ENCODE data around the gene SRGAP2C. TPM values are rescaled to one million over a fixed set of nuclear protein-coding genes. Genes with fewer than 3 reads are reported as not detected.
"Not testable (repeated sequence)": the region's sequence is repeated elsewhere in the genome, so short reads cannot be mapped to it uniquely, and the experiment has no call there.

SRGAP2C gene
- total RNA-seq, 1 donor from 2014 or later: 65.3 TPM

- not testable (repeated sequence) for H3K27ac ChIP-seq (ENCODE audit: low read depth, low read length); FAIRE-seq; H3K79me2 ChIP-seq (ENCODE audit: insufficient read depth, low read length); H4K20me1 ChIP-seq (ENCODE audit: insufficient read depth, low read length); H3K9ac ChIP-seq (ENCODE audit: low read length); H3K27me3 Mint-ChIP-seq (ENCODE audit: low read depth, unreplicated experiment); H3K9me3 ChIP-seq (ENCODE audit: insufficient read depth, low read depth, low read length); H3K4me1 Mint-ChIP-seq (ENCODE audit: low read depth, unreplicated experiment); H3K36me3 Mint-ChIP-seq (ENCODE audit: low read depth, unreplicated experiment); H3K4me2 ChIP-seq (ENCODE audit: low read length); H3K4me3 Mint-ChIP-seq (ENCODE audit: unreplicated experiment); H3K4me3 ChIP-seq (ENCODE audit: insufficient read depth, low read depth, low read length); H3K27ac Mint-ChIP-seq (ENCODE audit: unreplicated experiment); H3K9me3 Mint-ChIP-seq (ENCODE audit: unreplicated experiment); H3K36me3 ChIP-seq (ENCODE audit: insufficient read depth, low read length); H3K4me1 ChIP-seq (ENCODE audit: insufficient read depth, low read length); H2AFZ ChIP-seq (ENCODE audit: low read depth, low read length); H3K27me3 ChIP-seq (ENCODE audit: insufficient read depth, low read length); DNase-seq (ENCODE audit: low read depth)
Observed at GRCh38 chr1:121154811-121155210, 30.0 kb upstream of the SRGAP2C start.

- H3K9me3 ChIP-seq (ENCODE audit: insufficient read depth, low read depth, low read length); H3K27me3 ChIP-seq (ENCODE audit: insufficient read depth, low read length); H2AFZ ChIP-seq (ENCODE audit: low read depth, low read length); H3K4me1 Mint-ChIP-seq (ENCODE audit: low read depth, unreplicated experiment); H3K4me1 ChIP-seq (ENCODE audit: insufficient read depth, low read length); H3K9ac ChIP-seq (ENCODE audit: low read length); H3K27ac ChIP-seq (ENCODE audit: low read depth, low read length); H3K36me3 ChIP-seq (ENCODE audit: insufficient read depth, low read length); H3K4me3 Mint-ChIP-seq (ENCODE audit: unreplicated experiment); H4K20me1 ChIP-seq (ENCODE audit: insufficient read depth, low read length); H3K9me3 Mint-ChIP-seq (ENCODE audit: unreplicated experiment); H3K4me3 ChIP-seq (ENCODE audit: insufficient read depth, low read depth, low read length); H3K4me2 ChIP-seq (ENCODE audit: low read length); H3K36me3 Mint-ChIP-seq (ENCODE audit: low read depth, unreplicated experiment); FAIRE-seq; H3K27me3 Mint-ChIP-seq (ENCODE audit: low read depth, unreplicated experiment); H3K79me2 ChIP-seq (ENCODE audit: insufficient read depth, low read length); H3K27ac Mint-ChIP-seq (ENCODE audit: unreplicated experiment): not testable (repeated sequence)
- peak; percentile 7 for DNase-seq (ENCODE audit: low read depth)
Observed at GRCh38 chr1:121155671-121156358, 29.0 kb upstream of the SRGAP2C start.

DNA sequence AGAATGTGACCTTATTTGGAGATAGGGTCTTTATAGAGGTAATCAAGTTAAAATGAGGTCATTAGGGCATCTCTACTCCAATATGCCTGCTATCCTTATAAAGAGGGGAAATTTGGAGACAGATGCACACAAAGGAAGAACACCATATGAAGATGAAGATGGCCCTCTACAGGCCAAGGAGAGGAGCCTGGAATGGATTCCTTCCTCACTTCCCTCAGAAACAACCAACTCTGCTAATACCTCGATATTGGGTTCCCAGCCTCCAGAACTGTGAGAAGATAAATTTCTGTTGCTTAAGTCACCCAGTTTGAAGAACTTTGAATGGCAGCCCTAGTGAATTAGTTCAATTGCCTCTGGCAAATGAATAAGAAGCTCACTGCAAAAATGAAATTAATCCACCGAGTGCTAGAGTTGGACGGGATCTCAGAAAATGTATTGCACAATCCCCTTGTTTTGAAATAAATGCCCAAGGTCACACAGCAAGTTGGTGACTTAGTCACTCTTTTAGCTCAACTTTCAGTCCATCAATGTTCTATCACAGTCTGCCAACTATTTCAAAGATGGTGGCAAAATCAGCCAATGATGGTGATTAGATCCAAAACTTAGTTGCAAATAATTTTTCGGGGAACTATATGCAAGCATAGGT lies 27.7 kb upstream of the SRGAP2C start:
- H3K79me2 ChIP-seq (ENCODE audit: insufficient read depth, low read length); H3K27ac ChIP-seq (ENCODE audit: low read depth, low read length); H4K20me1 ChIP-seq (ENCODE audit: insufficient read depth, low read length); DNase-seq (ENCODE audit: low read depth); H3K4me2 ChIP-seq (ENCODE audit: low read length); H2AFZ ChIP-seq (ENCODE audit: low read depth, low read length); H3K4me3 ChIP-seq (ENCODE audit: insufficient read depth, low read depth, low read length); H3K4me3 Mint-ChIP-seq (ENCODE audit: unreplicated experiment); H3K36me3 Mint-ChIP-seq (ENCODE audit: low read depth, unreplicated experiment); H3K27me3 Mint-ChIP-seq (ENCODE audit: low read depth, unreplicated experiment); FAIRE-seq; H3K4me1 Mint-ChIP-seq (ENCODE audit: low read depth, unreplicated experiment); H3K27ac Mint-ChIP-seq (ENCODE audit: unreplicated experiment); H3K36me3 ChIP-seq (ENCODE audit: insufficient read depth, low read length); H3K9me3 Mint-ChIP-seq (ENCODE audit: unreplicated experiment); H3K27me3 ChIP-seq (ENCODE audit: insufficient read depth, low read length); H3K9ac ChIP-seq (ENCODE audit: low read length); H3K9me3 ChIP-seq (ENCODE audit: insufficient read depth, low read depth, low read length); H3K4me1 ChIP-seq (ENCODE audit: insufficient read depth, low read length): not testable (repeated sequence)

GRCh38 chr1:121157609-121158008 lies 27.2 kb upstream of the SRGAP2C start:
- not testable (repeated sequence) for H3K27ac ChIP-seq (ENCODE audit: low read depth, low read length); H3K9me3 ChIP-seq (ENCODE audit: insufficient read depth, low read depth, low read length); H3K4me1 Mint-ChIP-seq (ENCODE audit: low read depth, unreplicated experiment); H3K27me3 ChIP-seq (ENCODE audit: insufficient read depth, low read length); FAIRE-seq; H3K9me3 Mint-ChIP-seq (ENCODE audit: unreplicated experiment); H3K4me3 Mint-ChIP-seq (ENCODE audit: unreplicated experiment); H3K36me3 Mint-ChIP-seq (ENCODE audit: low read depth, unreplicated experiment); H3K9ac ChIP-seq (ENCODE audit: low read length); H3K27me3 Mint-ChIP-seq (ENCODE audit: low read depth, unreplicated experiment); H3K4me3 ChIP-seq (ENCODE audit: insufficient read depth, low read depth, low read length); H3K4me2 ChIP-seq (ENCODE audit: low read length); H3K27ac Mint-ChIP-seq (ENCODE audit: unreplicated experiment); H3K4me1 ChIP-seq (ENCODE audit: insufficient read depth, low read length); DNase-seq (ENCODE audit: low read depth); H2AFZ ChIP-seq (ENCODE audit: low read depth, low read length); H3K79me2 ChIP-seq (ENCODE audit: insufficient read depth, low read length); H3K36me3 ChIP-seq (ENCODE audit: insufficient read depth, low read length); H4K20me1 ChIP-seq (ENCODE audit: insufficient read depth, low read length)

GRCh38 chr1:121160118-121160517 lies 24.7 kb upstream of the SRGAP2C start:
- H3K27me3 Mint-ChIP-seq (ENCODE audit: low read depth, unreplicated experiment); H3K4me2 ChIP-seq (ENCODE audit: low read length); H3K4me1 ChIP-seq (ENCODE audit: insufficient read depth, low read length); H3K9ac ChIP-seq (ENCODE audit: low read length); H3K9me3 ChIP-seq (ENCODE audit: insufficient read depth, low read depth, low read length); H3K4me3 ChIP-seq (ENCODE audit: insufficient read depth, low read depth, low read length); H3K27ac ChIP-seq (ENCODE audit: low read depth, low read length); H2AFZ ChIP-seq (ENCODE audit: low read depth, low read length); H3K27me3 ChIP-seq (ENCODE audit: insufficient read depth, low read length); H3K79me2 ChIP-seq (ENCODE audit: insufficient read depth, low read length); H3K4me1 Mint-ChIP-seq (ENCODE audit: low read depth, unreplicated experiment); H3K4me3 Mint-ChIP-seq (ENCODE audit: unreplicated experiment); H3K36me3 ChIP-seq (ENCODE audit: insufficient read depth, low read length); H3K36me3 Mint-ChIP-seq (ENCODE audit: low read depth, unreplicated experiment); H4K20me1 ChIP-seq (ENCODE audit: insufficient read depth, low read length); H3K27ac Mint-ChIP-seq (ENCODE audit: unreplicated experiment); H3K9me3 Mint-ChIP-seq (ENCODE audit: unreplicated experiment); FAIRE-seq: not testable (repeated sequence)
- DNase-seq (ENCODE audit: low read depth): peak; percentile 1

DNA sequence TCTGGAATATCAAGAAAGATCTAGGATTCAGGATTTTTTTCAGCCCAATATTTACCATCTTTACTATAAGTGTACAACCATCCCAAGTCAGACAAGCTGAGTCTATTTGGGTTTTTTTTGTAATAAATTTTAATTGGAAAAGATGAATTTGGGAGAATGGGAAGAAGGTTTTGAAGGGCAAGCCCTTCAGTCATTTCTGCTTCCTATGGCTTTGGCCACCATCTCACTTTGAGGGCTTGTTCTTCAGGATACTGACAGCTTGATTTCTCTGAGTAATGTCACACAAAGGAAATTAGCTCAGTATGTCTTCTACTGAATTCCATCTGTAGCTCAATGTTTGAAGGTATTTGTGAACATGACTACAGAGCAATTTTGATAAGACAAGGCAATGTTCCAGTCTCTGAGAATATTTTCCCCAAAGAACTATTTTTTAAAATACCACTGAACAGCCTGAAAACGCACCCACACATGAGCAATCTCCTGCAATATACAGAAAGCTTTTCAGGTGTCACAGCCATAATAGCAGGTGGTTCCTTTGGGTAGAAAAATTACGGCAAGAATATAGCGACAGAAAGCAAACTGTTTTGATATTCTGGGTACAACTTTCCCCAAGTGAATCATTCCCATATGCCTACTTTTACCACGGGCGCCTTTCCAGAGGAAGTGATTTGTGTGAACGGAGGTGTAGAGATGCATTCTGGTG lies 23.4 kb upstream of the SRGAP2C start:
- not testable (repeated sequence) for H4K20me1 ChIP-seq (ENCODE audit: insufficient read depth, low read length); H3K4me1 ChIP-seq (ENCODE audit: insufficient read depth, low read length); H3K27me3 ChIP-seq (ENCODE audit: insufficient read depth, low read length); H3K36me3 ChIP-seq (ENCODE audit: insufficient read depth, low read length); DNase-seq (ENCODE audit: low read depth); H3K9me3 ChIP-seq (ENCODE audit: insufficient read depth, low read depth, low read length); H3K27ac ChIP-seq (ENCODE audit: low read depth, low read length); H2AFZ ChIP-seq (ENCODE audit: low read depth, low read length); H3K4me3 Mint-ChIP-seq (ENCODE audit: unreplicated experiment); H3K4me2 ChIP-seq (ENCODE audit: low read length); H3K4me3 ChIP-seq (ENCODE audit: insufficient read depth, low read depth, low read length); H3K36me3 Mint-ChIP-seq (ENCODE audit: low read depth, unreplicated experiment); H3K4me1 Mint-ChIP-seq (ENCODE audit: low read depth, unreplicated experiment); H3K27me3 Mint-ChIP-seq (ENCODE audit: low read depth, unreplicated experiment); H3K79me2 ChIP-seq (ENCODE audit: insufficient read depth, low read length); H3K9me3 Mint-ChIP-seq (ENCODE audit: unreplicated experiment); H3K27ac Mint-ChIP-seq (ENCODE audit: unreplicated experiment); H3K9ac ChIP-seq (ENCODE audit: low read length); FAIRE-seq
